HG03103 (cell line): ENCODE data around the gene SEMA3A.

Source experiments
- ATAC-seq: cut with Tn5 transposase; IDR thresholded peaks from one replicate; pipeline ENCODE4 v1.9.1; 2021; ENCODE audit warnings: low read depth; ENCODE audit not compliant: unreplicated experiment

Gene SEMA3A

GRCh38 chr7:84113906-84114850 lies 80.4 kb downstream of the SEMA3A start:
- no peak for ATAC-seq

- no peak for ATAC-seq
These were observed 81.3 kb downstream of the SEMA3A start for GRCh38 chr7:84113286-84113685.

GRCh38 chr7:84112771-84113170 lies 81.8 kb downstream of the SEMA3A start:
- ATAC-seq: no peak

- ATAC-seq: no peak
These were observed 82.7 kb downstream of the SEMA3A start for GRCh38 chr7:84111842-84112241.

- no peak for ATAC-seq
These were observed 84.2 kb downstream of the SEMA3A start for GRCh38 chr7:84110400-84110799.

GRCh38 chr7:84108787-84109186 lies 85.8 kb downstream of the SEMA3A start:
- ATAC-seq: no peak

GRCh38 chr7:84108119-84108518 lies 86.5 kb downstream of the SEMA3A start:
- no peak for ATAC-seq

GRCh38 chr7:84107259-84107658 lies 87.3 kb downstream of the SEMA3A start:
- no peak for ATAC-seq

GRCh38 chr7:84106291-84106690 lies 88.3 kb downstream of the SEMA3A start:
- ATAC-seq: no peak

- no peak for ATAC-seq
These were observed 89.0 kb downstream of the SEMA3A start for GRCh38 chr7:84105586-84105985.

GRCh38 chr7:84104826-84105225 lies 89.8 kb downstream of the SEMA3A start:
- ATAC-seq: no peak

GRCh38 chr7:84102213-84102612 lies 92.4 kb downstream of the SEMA3A start:
- no peak for ATAC-seq

- no peak for ATAC-seq
These were observed 93.7 kb downstream of the SEMA3A start for GRCh38 chr7:84100866-84101265.

- ATAC-seq: no peak
These were observed 98.6 kb downstream of the SEMA3A start for GRCh38 chr7:84095971-84096370.

GRCh38 chr7:84092207-84092606 lies 102.4 kb downstream of the SEMA3A start:
- no peak for ATAC-seq

- ATAC-seq: no peak
These were observed 103.3 kb downstream of the SEMA3A start for GRCh38 chr7:84091318-84091717.

- ATAC-seq: no peak
These were observed 105.8 kb downstream of the SEMA3A start for GRCh38 chr7:84088802-84089201.

- ATAC-seq: no peak
These were observed 108.6 kb downstream of the SEMA3A start for GRCh38 chr7:84085998-84086397.

GRCh38 chr7:84085147-84085546 lies 109.4 kb downstream of the SEMA3A start:
- ATAC-seq: no peak

GRCh38 chr7:84083846-84084245 lies 110.7 kb downstream of the SEMA3A start:
- no peak for ATAC-seq

GRCh38 chr7:84081973-84082522 lies 112.5 kb downstream of the SEMA3A start:
- no peak for ATAC-seq

- ATAC-seq: no peak
These were observed 117.3 kb downstream of the SEMA3A start for GRCh38 chr7:84077336-84077735.
